Tongue (tissue), 2 donors: ENCODE data around the gene CPTP. TPM values are rescaled to one million over a fixed set of nuclear protein-coding genes. Genes with fewer than 3 reads are reported as not detected.

Source experiments
- DNase-seq: peaks from one replicate; pipeline ENCODE4 v3.0.0-alpha.2; 2015
- total RNA-seq: library from RNA; depleted of rRNA; stranded (reverse); fragments of >200 nt; gene quantifications from one replicate; pipeline ENCODE4 v1.2.3, GENCODE V29; 2014

Gene CPTP
- total RNA-seq, 1 donor from 2014 or later: 17.5 TPM

GRCh38 chr1:1335792-1336248, 11.2 kb downstream of the CPTP start:
- no peak for DNase-seq

GRCh38 chr1:1336446-1336845, 11.8 kb downstream of the CPTP start:
- no peak for DNase-seq

- DNase-seq: no peak
Measured at GRCh38 chr1:1336931-1337792, 12.6 kb downstream of the CPTP start.

GRCh38 chr1:1337793-1338147, 13.2 kb downstream of the CPTP start:
- DNase-seq: no peak

- no peak for DNase-seq
Measured at GRCh38 chr1:1338278-1338677, 13.7 kb downstream of the CPTP start.

- DNase-seq: no peak
Measured at GRCh38 chr1:1340185-1340584, 15.6 kb downstream of the CPTP start.

GRCh38 chr1:1340791-1341548, 16.4 kb downstream of the CPTP start:
- no peak for DNase-seq

- DNase-seq: no peak
Measured at GRCh38 chr1:1341549-1342021, 17.0 kb downstream of the CPTP start.

GRCh38 chr1:1342061-1342562, 17.5 kb downstream of the CPTP start:
- DNase-seq: no peak

- no peak for DNase-seq
Measured at GRCh38 chr1:1342584-1343115, 18.0 kb downstream of the CPTP start.

- DNase-seq: no peak
Measured at GRCh38 chr1:1343811-1344421, 19.3 kb downstream of the CPTP start.

GRCh38 chr1:1344655-1345361, 20.2 kb downstream of the CPTP start:
- DNase-seq: no peak

- no peak for DNase-seq
Measured at GRCh38 chr1:1345384-1345783, 20.8 kb downstream of the CPTP start.

GRCh38 chr1:1345860-1346500, 21.4 kb downstream of the CPTP start:
- DNase-seq: no peak

GRCh38 chr1:1346501-1346890, 21.9 kb downstream of the CPTP start:
- no peak for DNase-seq

GRCh38 chr1:1347026-1347595, 22.5 kb downstream of the CPTP start:
- DNase-seq: no peak

GRCh38 chr1:1347663-1348419, 23.2 kb downstream of the CPTP start:
- DNase-seq: no peak

- no peak for DNase-seq
Measured at GRCh38 chr1:1348420-1349255, 24.0 kb downstream of the CPTP start.
